Skin epidermis (tissue), 12 donors: ENCODE results near the gene DBN1.

ENCODE experiments used
- H3K27ac ChIP-seq, 21 experiments: fragments of 200-600 bp; sonication (generic) in 11 of 21; one replicate each; pipeline ENCODE4 v1.5.0; 2020; ENCODE audit warnings: mild to moderate bottlenecking in 3 of 21, inconsistent platforms in 2 of 21, moderate library complexity in 2 of 21
- H3K4me3 ChIP-seq, 7 experiments: fragments of 200-600 bp; sonication (generic) in 2 of 7; one replicate each; pipeline ENCODE4 v1.5.0; 2020; ENCODE audit warnings: inconsistent platforms in 2 of 7, mild to moderate bottlenecking in 2 of 7, moderate library complexity in 1 of 7

The DBN1 gene

DNA sequence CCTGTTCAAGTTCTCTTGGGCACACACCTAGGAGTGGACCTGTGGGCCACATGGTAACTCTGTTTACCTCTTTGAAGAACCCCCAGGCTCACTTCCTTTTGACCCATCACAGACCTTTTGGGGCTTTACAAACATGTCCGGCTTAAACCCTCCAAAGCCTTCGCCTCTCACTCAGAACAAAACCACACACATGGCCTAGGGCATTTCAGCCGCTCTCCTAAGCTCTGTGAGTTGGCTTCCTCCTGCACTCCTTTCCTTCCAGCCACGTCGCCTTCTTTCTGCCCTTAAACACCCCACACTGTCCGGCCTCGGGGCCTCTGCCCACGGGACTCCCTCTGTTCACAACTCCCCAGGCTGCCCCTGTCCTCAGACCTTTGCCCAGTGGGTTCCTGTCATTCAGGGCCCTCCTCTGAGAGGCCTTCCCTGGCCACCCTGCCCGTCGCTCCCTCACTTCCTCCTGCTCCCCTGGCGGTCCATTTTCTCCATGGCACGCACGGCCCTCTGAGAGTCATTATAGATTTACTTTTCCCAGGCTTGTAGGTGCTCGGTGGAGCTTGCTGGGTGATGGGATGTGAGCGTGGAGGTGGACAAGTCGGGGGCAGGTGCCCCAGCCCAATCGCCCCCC is 34.3 kb upstream of the DBN1 start:
- Histone ChIP-seq H3K27ac (peak overlapping the region in 8 of 21 experiments; percentile 18 to 88 (median 78)), H3K4me3 (peak overlapping the region in 6 of 7 experiments; percentile 22 to 37 (median 27))

DNA sequence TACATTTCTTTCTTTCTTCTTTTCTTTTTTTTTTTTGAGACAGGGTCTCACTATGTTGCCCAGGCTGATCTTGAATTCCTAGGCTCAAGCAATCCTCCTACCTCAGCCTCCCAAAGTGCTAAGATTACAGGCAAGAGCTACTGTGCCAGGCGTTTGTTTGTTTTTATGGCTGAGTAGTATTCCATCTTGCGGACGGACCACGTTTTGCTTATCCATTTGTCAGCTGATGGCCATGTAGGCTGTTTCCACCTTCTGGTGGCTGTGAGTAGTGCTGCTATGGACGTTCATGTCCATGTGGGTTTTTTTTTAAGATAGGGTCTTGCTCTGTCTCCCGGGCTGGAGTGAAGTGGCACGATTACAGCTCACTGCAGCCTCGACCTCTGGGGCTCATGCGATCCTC is 33.7 kb upstream of the DBN1 start:
- Histone ChIP-seq H3K4me3 (no peak overlapping the region), H3K27ac (no peak overlapping the region)

DNA sequence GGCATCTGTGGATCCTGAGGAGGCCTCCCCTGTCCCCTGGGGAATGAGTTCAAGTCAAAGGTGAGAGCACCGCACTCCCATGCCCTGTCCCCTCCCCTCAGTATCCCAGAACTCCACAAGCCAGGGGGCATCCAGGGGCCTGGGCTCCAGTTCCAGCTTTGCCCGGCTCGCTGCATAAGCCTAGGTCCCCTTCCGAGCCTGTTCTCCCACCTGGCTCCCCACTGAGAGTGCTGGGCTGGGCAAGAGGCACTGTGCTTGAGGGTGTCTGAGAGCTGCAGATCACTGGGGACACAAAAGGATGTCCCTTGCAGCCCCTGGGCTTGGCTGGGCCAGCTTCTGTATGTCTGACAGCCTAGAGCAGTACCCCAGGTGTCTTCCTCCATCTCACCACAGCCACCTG is 31.6 kb upstream of the DBN1 start:
- Histone ChIP-seq H3K27ac (no peak overlapping the region), H3K4me3 (no peak overlapping the region)

DNA sequence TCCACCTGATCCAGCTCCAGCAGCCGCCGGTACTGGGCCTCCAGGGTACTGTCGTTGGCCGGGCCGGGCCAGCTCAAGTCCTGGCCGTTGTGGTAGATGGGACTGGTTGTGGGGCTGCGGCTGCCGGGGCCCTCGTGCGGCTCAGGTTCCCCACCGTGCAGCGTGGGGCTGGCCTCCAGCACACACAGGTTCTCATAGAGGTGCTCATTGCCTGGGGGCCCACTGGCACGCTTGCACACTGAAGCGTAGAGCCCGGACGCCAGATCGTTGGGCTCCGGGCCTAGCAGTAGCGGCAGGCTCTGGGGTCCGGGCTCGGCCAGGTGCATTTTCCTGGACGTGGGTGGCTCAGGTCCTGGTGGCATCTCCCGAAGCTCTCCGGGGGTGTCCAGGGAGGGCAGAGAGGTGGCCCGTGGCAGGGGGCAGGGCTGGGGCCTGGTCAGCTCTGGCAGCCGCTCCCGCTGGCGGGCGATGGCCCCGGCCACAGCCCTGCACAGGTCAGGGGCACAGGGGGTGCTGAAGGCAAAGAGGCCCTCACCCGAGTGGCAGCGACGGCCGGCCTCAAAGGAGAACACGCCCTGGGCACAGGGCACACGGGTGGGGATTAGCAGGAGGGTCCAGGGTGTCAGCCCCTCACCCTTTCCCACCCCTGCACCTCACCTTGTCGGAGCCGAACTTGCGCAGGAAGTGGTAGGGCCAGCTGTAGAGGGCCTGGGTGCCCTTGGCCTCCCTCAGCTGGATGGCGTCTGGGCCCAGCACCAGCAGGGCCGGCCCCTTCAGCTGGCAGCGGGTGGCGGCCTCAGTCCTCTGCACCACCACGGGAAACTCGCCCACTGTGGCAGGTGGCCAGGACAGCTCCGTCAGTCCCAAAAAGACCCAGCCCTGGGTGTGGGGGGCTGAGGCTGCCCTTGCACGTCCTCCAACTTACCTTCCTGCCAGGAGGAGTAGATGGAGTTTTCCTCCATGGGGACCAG is 30.9 kb upstream of the DBN1 start:
- H3K4me3 ChIP-seq, result no peak overlapping the region
- no peak overlapping the region for H3K27ac ChIP-seq

DNA sequence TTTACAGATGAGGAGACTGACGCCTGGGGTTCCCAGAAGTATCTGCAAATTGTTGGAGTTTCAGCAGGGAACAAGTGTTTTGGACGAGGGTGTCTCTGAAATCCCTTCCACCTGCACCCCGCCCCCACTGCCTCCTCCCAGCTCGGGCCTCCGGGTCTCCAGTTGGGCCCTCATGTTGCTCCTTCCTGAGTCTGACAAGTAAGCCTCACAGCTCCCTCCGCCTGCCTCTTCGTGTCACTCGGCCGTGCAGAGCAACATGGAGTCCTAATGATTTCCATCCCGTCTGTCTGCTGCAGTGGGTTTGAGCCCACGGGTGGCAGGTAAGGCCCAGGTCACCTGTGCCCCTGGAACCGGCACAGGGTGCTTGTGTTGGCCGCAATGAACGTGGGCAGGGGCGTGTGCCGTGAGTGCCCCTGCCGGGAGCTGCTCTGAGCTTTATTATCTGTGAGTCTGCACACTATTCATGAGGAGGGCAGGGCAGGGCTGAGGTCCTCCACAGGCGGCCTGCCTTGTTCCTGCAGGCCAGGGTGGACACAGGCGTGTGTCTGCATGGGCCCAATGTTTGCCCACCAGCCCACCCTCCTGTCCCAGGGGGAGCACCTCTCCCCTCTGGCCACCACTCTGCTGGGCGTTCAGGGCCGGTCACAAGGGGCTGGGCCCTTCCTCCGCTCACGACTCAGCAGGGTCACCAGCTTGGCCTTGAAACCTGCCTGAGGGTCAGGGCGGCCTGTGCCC is 30.1 kb upstream of the DBN1 start:
- Histone ChIP-seq H3K4me3 (no peak overlapping the region), H3K27ac (no peak overlapping the region)

DNA sequence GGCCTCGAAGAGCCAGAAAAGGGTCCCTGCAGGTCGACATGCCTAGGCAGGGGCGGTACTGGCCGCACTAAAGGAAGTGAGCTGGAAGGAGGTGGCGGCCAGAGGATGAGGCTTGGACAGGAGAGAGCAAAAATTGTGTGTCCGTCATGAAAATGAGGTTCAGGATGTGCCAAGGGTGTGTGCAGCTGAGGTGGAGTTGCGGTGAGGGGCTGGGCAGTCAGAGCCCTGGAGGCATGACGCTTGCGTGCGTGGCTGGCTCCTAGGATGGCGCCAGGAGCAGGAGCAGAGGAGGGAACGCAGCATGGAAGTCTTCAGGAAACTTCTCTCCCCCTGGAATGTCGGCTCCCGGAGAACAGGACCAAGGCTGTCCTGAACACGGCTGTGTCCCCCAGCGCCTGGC is 29.5 kb upstream of the DBN1 start:
- H3K27ac ChIP-seq, result no peak overlapping the region
- no peak overlapping the region for H3K4me3 ChIP-seq

DNA sequence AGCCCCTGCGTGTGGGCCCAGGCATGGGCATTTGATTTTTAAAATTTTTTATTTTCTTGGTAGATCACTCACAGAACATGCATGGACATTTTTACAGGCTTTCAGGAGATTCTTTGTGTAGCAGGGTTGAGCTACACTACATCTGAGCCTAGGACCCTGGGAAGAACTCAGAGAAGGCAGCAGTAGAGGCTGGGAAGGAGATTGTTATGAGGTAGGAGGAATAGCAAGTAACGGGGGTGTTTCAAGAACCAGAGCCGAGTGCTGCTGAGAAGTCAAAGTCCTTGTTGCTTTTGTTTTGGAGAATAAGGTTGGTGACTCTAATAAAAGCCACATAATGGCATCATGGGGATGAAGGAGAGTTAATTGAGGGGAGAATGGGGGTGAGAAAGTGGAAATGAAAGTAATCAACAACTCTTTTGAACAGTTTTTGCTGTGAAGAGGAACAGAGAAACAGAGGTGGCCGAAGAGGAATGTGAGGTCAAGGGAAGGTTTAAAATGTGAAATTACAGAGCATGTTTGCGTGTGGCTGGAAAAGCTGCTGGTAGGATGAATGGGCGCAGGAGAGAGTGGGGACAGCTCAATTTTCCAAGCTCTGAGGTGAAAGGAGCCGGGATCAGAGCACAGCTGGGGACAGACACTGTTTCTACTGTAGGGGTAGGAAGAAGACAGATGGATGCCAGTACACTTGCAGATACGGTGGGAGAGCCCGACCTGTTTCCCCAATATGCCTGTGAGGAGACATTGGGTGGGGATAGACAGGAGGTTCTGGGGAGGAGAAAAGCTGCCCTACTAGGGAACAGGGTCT is 28.6 kb upstream of the DBN1 start:
- no peak overlapping the region for H3K4me3 ChIP-seq
- no peak overlapping the region for H3K27ac ChIP-seq

DNA sequence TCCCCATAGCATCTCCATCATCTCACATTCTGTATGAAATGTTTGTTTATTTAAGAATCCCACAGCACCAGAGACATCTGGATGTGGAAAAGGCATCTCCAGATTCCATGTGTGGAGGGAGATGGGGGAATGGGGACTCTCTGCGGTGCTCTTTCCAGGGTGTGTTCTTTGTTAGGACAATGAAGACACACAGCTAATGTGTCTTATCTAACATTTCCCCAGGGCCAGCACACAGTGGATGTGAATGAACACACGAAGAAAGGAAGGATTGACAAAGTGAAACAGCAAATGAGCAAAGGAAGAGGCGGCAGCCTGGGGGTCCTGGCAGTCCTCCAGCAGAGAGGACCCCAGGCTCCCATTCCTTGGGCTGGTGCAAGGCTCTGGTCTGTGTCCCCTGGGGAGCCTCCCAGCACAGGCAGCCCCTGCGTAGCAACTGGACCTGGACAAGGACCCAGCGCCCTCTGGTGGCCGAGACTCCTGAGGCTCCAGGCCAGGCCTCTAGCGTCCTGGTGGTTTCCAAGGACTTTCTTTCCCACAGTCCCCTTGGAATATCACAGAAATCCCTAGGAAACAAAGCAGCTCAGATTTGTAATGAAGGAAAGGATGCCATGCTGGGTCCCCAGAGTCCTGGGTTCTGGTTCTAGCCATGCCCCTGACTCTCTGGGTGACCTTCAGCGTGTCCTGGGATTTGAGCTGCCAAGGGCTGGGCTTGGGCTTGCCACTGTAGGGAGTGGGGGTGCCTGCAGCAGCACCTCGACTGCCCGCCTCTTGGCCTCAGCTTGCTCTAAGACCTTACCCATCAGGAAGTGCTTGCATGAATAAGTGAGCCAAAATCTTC is 27.5 kb upstream of the DBN1 start:
- Histone ChIP-seq H3K4me3 (no peak overlapping the region), H3K27ac (peak overlapping the region in 1 of 21 experiments; percentile 30)

DNA sequence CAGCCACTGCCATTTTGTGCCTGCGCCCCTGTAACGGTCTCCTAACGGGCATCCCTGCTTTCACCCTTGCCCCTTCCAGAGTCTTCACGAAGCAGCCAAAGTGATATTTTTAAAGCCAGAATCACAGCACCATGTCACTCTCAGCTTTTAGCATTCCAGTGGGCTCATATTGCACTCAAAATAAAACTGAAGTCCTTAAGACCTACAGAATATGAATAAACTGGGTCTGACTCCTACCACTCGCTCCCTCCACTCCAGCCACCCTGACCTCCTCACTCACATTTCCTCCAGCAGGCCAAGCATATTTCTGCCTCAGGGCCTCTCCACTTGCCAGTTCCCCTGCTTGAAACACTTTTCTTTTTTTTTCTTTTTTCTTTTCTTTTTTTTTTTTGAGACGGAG is 26.4 kb upstream of the DBN1 start:
- no peak overlapping the region for H3K27ac ChIP-seq
- no peak overlapping the region for H3K4me3 ChIP-seq

DNA sequence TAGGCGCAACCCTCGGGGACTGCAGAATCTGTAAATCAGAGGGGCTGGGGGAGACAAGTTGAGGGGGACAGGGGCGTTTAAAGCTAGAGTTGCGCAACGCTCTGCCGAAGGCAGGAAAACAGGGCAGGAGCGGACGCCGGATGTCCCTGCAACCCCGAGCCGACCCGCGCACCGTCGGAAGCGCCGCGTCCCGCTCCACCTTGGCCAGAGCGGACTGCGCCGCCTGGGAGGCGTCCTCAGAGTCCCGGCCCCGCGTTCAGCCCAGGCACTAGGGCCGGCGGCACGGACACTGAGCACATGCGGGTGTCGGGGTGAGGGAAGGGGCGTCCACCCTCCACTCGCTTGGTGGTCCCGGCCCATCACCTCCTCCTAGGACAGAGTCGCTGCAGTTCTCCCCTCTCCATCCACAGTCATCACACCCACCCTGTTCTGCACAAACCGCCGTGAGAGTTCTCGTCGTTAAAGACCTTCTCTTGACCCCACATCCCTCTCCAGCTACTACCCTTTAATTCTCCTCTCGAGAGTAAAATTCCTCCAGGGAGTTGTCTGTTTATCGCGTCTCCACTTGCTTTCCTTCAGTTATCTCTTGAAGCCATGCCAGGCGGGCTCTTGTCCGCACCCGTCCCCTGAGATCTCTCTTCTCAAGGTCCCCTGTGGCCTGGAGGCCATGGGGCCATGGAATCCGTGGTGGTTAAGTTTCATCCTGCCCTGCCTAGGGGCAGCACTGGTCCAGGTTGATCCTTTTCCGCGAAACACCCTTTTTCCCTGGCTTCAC is 24.8 kb upstream of the DBN1 start:
- peak overlapping the region in 15 of 21 experiments; percentile 1 to 96 (median 88) for H3K27ac ChIP-seq
- H3K4me3 ChIP-seq, result peak overlapping the region; percentile 60 to 79 (median 71)

DNA sequence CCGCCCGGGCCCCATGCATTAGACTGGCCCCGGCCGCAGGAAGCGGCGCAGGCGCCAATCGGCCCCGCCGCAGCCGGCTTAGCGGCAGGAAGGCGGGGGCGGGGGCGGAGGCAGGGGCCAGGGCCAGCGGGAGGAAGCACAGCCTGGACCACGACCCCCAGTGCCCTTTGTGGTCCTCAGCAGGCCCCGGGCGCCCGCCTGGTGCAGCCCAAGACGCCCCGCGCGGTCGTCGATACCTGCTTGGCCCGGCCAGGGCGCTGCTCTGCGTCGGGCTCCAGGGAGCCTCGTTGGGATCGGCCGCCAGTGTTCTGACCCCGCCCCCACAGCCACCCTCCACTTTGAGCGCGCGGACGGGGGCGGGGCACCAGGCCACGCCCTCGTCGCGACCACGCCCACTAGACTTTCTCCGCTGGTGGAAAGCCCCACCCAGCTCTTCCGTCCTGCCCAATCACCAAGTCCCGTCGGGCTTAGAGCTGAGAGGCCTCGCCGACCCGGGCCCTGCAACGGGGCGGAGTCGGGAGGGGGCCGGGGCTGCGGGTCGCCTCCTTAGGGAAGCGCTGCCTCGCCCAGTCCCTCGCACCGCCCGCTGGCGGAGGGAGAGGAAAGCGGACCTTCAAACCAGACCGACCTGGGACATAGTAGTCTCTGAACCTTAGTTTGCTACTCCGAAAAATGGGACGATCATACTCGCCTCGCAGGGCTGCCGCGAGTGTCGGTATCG is 24.0 kb upstream of the DBN1 start, which contains the start of gene PDLIM7:
Gene PDLIM7 (minus strand): TSS at position 313 of the 721 bp plus-strand sequence. CDS start 1,092 bp downstream, outside the sequence.
- Histone ChIP-seq H3K27ac (peak within 1 kb of the TSS; percentile 78 to 96 (median 86)), H3K4me3 (peak within 1 kb of the TSS; percentile 60 to 79 (median 71))

DNA sequence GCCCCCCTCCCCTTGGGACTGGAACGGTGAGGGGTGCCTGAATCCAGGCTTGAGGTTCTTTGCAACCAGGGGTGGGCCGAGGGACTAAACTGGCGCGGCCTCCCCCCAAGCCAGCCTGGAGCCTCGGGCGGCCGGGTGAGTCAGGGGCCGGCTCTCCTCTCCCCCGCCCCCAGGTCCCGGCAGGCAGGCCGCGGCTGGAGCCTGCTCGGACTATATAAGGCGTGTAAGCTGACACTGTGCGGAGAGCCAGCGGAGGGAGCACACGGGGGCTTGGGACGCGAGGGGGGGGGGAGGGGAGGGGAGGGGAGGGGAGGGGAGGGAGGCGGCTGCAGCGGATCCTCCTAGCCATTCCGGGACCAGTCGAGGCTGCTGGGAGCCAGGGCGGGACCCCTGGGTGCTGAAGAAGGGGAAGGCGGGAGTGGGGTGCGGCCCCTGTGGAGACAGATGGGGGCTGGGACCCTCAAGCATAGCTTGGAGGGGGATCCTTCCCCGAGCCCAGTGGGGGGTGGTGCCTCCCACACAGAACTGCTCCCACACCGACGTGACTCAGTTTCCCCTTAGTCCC is 23.4 kb upstream of the DBN1 start:
- peak overlapping the region; percentile 78 to 96 (median 86) for H3K27ac ChIP-seq
- H3K4me3 ChIP-seq, result peak overlapping the region; percentile 60 to 79 (median 71)

DNA sequence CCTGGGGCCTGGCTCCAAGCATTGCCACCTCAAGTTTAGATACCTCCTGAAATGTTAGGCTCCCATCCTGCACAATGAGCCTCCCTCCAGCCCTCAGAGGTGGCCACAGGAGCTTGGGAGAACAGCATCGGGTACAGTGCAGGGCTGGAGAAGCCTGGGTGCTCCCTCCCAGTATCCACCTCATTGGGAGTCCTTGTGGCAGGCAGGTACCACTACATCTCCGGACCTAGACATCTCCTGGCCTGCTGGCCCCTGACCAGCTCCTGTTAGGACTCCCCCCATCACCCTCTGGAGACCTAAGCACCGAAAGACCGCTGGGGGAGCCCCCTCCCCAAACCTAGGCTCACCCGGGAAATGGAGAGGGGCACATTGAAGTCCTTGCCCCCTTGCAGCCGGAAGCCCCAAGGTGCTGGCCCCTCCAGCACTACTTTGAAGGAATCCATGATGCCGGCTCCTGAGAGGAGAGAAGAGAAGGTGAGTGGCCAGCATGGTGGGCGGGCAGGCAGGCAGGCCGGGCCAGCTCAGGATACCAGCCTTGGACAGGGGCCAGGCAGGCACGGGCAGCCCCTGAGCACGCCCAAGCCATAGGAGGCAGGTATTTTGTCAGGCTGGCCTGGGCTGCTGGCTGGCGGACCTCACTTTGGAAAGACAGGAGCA is 22.8 kb upstream of the DBN1 start:
- H3K4me3 ChIP-seq, result peak overlapping the region; percentile 60 to 79 (median 71)

DNA sequence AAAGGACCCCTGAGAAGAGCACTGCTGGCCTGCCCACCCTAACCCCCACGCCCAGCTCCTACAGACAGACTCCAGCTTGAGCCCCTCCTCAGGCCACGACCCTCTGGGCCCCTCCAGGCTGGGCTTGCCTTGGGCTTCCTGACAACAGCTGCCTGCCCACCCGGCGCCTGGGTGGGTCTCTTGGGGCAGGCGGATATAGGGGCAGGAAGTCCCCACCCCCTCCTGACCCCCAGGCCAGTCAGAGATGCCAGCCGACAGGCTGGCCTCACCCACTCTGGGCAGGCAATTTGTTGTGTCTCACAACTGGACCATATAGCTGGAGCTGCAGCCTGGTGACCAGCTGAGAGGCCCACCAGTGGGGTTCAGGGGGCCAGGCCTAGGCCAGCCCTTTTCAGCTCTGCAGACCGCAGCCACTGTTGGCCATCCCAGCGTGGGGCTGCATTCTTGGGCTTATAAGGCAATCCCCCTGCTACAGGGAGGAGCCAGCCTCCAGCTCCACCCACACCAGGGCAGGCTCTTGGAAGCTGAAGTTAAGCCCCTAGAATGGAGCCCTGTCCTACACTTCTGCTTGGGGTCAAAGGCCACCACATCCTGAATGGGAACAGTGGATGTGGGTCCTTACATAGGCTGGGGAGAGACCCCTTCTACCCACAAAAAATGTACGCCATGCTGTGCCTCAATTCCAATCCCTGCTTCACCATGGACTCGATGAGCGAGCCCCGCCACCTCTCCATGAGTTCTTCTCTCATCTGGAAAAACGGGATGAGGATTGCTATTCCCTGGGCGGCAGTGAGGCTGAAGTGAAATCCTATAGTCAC is 22.0 kb upstream of the DBN1 start:
- Histone ChIP-seq H3K27ac (peak overlapping the region in 20 of 21 experiments; percentile 3 to 96 (median 87)), H3K4me3 (peak overlapping the region in 4 of 7 experiments; percentile 60 to 73 (median 68))

More for the DNA sequence above, 22.8 kb upstream of the DBN1 start:
- peak overlapping the region in 20 of 21 experiments; percentile 78 to 96 (median 87) for H3K27ac ChIP-seq
